Common myeloid progenitor, CD34-positive (primary cell): ENCODE measurements around the gene PPA2.
"Not testable (repeated sequence)": the region's sequence is repeated elsewhere in the genome, so short reads cannot be mapped to it uniquely, and the experiment has no call there.

ENCODE experiments used
- CTCF ChIA-PET: fragments of 350-600 bp; sonication (Branson Sonifier 250); formaldehyde crosslinking; loops from one replicate; lab custom pipeline; 2021; ENCODE audit warnings: antibody characterized with exemption; lab: Charles Lee
- POLR2A ChIA-PET: fragments of 350-600 bp; sonication (Branson Sonifier 250); formaldehyde crosslinking; loops from one replicate; lab custom pipeline; 2021; ENCODE audit warnings: antibody characterized with exemption; lab: Charles Lee
- DNase-seq, 3 donors: peaks; one replicate each; pipeline versions ENCODE4 v3.0.0 to v3.0.0-alpha.2; 2013
- H3K27ac ChIP-seq, 2 experiments: 1 replicate in 1 of 2; 2 replicates in 1 of 2; pipeline ENCODE4 v1.7.0; 2013; ENCODE audit warnings: inconsistent platforms in 2 of 2, low read length in 2 of 2, mild to moderate bottlenecking in 2 of 2, low read depth in 1 of 2, moderate library complexity in 1 of 2; ENCODE audit not compliant: severe bottlenecking in 2 of 2, insufficient read depth in 1 of 2, poor library complexity in 1 of 2
- H3K27me3 ChIP-seq, 5 experiments: replicated peaks in 2 of 5; 1 replicate in 3 of 5; 2 replicates in 2 of 5; pipeline versions ENCODE4 v1.6.1 to v1.7.0; 2013; ENCODE audit warnings: low read length in 4 of 5, mild to moderate bottlenecking in 2 of 5, moderate library complexity in 2 of 5, inconsistent platforms in 1 of 5; ENCODE audit not compliant: insufficient read depth in 5 of 5, control insufficient read depth in 4 of 5
- H3K36me3 ChIP-seq, 4 experiments: 1 replicate in 2 of 4; 2 replicates in 2 of 4; pipeline versions ENCODE4 v1.6.1 to v1.7.0; 2013; ENCODE audit warnings: low read length in 3 of 4, control low read depth in 1 of 4, mild to moderate bottlenecking in 1 of 4; ENCODE audit not compliant: control insufficient read depth in 4 of 4, insufficient read depth in 4 of 4
- H3K4me1 ChIP-seq, 4 experiments: 1 replicate in 3 of 4; 2 replicates in 1 of 4; pipeline versions ENCODE4 v1.6.1 to v1.7.1; 2013; ENCODE audit warnings: low read length in 3 of 4, mild to moderate bottlenecking in 3 of 4, control low read depth in 1 of 4, inconsistent platforms in 1 of 4, moderate library complexity in 1 of 4; ENCODE audit not compliant: control insufficient read depth in 4 of 4, insufficient read depth in 4 of 4; ENCODE audit errors: control extremely low read depth in 1 of 4
- H3K4me3 ChIP-seq, 7 experiments: 1 replicate in 4 of 7; 2 replicates in 3 of 7; pipeline versions ENCODE4 v1.5.1 to v1.7.0; 2013; ENCODE audit warnings: mild to moderate bottlenecking in 7 of 7, low read length in 6 of 7, moderate library complexity in 6 of 7, inconsistent platforms in 2 of 7, low read depth in 2 of 7, control low read depth in 1 of 7; ENCODE audit not compliant: insufficient read depth in 4 of 7, control insufficient read depth in 1 of 7; ENCODE audit errors: extremely low read depth in 1 of 7
- H3K9me3 ChIP-seq, 5 experiments: 1 replicate in 4 of 5; 2 replicates in 1 of 5; pipeline versions ENCODE4 v1.6.1 to v1.7.1; 2013; ENCODE audit warnings: low read length in 4 of 5, mild to moderate bottlenecking in 2 of 5, inconsistent platforms in 1 of 5, low read depth in 1 of 5, moderate library complexity in 1 of 5; ENCODE audit not compliant: control insufficient read depth in 4 of 5, insufficient read depth in 2 of 5; ENCODE audit errors: control extremely low read depth in 1 of 5
- WGBS: methylation state at CpG from one replicate; pipeline ENCODE4 v1.1.5; 2013; ENCODE audit not compliant: insufficient coverage; 5-methylcytosine and 5-hydroxymethylcytosine counted together

Gene PPA2

GRCh38 chr4:105415281-105415744 lies 58.5 kb downstream of the PPA2 start:
- Histone ChIP-seq H3K4me1 (no peaks in the 10 kb centered on the region), H3K27ac (no peak overlapping the region), H3K9me3 (peaks cover 0 to 3% (median 0%) of the 10 kb centered on the region in 5 experiments), H3K36me3 (peaks cover 10 to 41% (median 19%) of the 10 kb centered on the region in 4 experiments), H3K4me3 (no peak overlapping the region), H3K27me3 (no peaks in the 10 kb centered on the region)
- ChIA-PET CTCF (interaction anchor here (0.6 to 1.2 kb wide), 2 partner anchors 18 to 59 kb away, joined by 3 read pairs; partner anchors contain the start of gene PPA2), POLR2A (no interaction called here)
- 100% methylated on average over 6 of the region's 12 CpGs for WGBS
- DNase-seq = no peak

GRCh38 chr4:105414316-105414715 lies 59.5 kb downstream of the PPA2 start:
- POLR2A ChIA-PET = no interaction called here
- H3K4me1 ChIP-seq = no peaks in the 10 kb centered on the region
- no peak for DNase-seq
- WGBS = 94% methylated on average over 15 of the region's 15 CpGs
- no peak overlapping the region for H3K27ac ChIP-seq
- peaks cover 0 to 6% (median 1%) of the 10 kb centered on the region in 5 experiments for H3K9me3 ChIP-seq
- no peak overlapping the region for H3K4me3 ChIP-seq
- H3K36me3 ChIP-seq = peaks cover 7 to 42% (median 19%) of the 10 kb centered on the region in 4 experiments
- H3K27me3 ChIP-seq = no peaks in the 10 kb centered on the region
- CTCF ChIA-PET = no interaction called here

GRCh38 chr4:105409135-105409534 lies 64.7 kb downstream of the PPA2 start:
- POLR2A ChIA-PET, H3K4me3 ChIP-seq, DNase-seq, H3K4me1 ChIP-seq, H3K27ac ChIP-seq, H3K27me3 ChIP-seq, CTCF ChIA-PET: not testable (repeated sequence)
- Histone ChIP-seq H3K9me3 (peaks cover 0 to 23% (median 3%) of the 10 kb centered on the region in 5 experiments), H3K36me3 (peaks cover 0 to 58% (median 14%) of the 10 kb centered on the region in 4 experiments)
- 98% methylated on average over 8 of the region's 8 CpGs for WGBS

GRCh38 chr4:105400901-105401677 lies 72.8 kb downstream of the PPA2 start:
- CTCF ChIA-PET = interaction anchor here (1.2 kb wide), 1 partner anchor 15 kb away, joined by 4 read pairs; no protein-coding TSS in a partner anchor
- peaks cover 0 to 28% (median 17%) of the 10 kb centered on the region in 4 experiments for H3K36me3 ChIP-seq

GRCh38 chr4:105399532-105400161 lies 74.2 kb downstream of the PPA2 start:
- no CpG with 5 or more reads among the region's 2 CpGs for WGBS
- CTCF ChIA-PET = no interaction called here

More at GRCh38 chr4:105400901-105401677, 72.8 kb downstream of the PPA2 start:
- Histone ChIP-seq H3K27me3 (no peaks in the 10 kb centered on the region), H3K27ac (no peak overlapping the region), H3K9me3 (peaks cover 0 to 8% (median 1%) of the 10 kb centered on the region in 5 experiments), H3K4me3 (no peak overlapping the region), H3K4me1 (no peaks in the 10 kb centered on the region)
- WGBS = no CpG with 5 or more reads among the region's 1 CpG
- POLR2A ChIA-PET = no interaction called here
- no peak for DNase-seq

GRCh38 chr4:105392858-105393257 lies 81.0 kb downstream of the PPA2 start:
- CTCF ChIA-PET = no interaction called here
- DNase-seq = no peak
- H3K27ac ChIP-seq = no peak overlapping the region
- H3K4me3 ChIP-seq = no peak overlapping the region
- no peaks in the 10 kb centered on the region for H3K27me3 ChIP-seq
- H3K4me1 ChIP-seq = no peaks in the 10 kb centered on the region
- H3K36me3 ChIP-seq = peaks cover 5 to 31% (median 12%) of the 10 kb centered on the region in 4 experiments
- 87% methylated on average over 4 of the region's 4 CpGs for WGBS
- POLR2A ChIA-PET = no interaction called here
- H3K9me3 ChIP-seq = no peaks in the 10 kb centered on the region

More at GRCh38 chr4:105399532-105400161, 74.2 kb downstream of the PPA2 start:
- no peak overlapping the region for H3K4me3 ChIP-seq
- no peak overlapping the region for H3K27ac ChIP-seq
- no peaks in the 10 kb centered on the region for H3K27me3 ChIP-seq
- peaks cover 0 to 2% (median 1%) of the 10 kb centered on the region in 5 experiments for H3K9me3 ChIP-seq
- H3K36me3 ChIP-seq = peaks cover 0 to 25% (median 15%) of the 10 kb centered on the region in 4 experiments
- DNase-seq = no peak
- no peaks in the 10 kb centered on the region for H3K4me1 ChIP-seq
- POLR2A ChIA-PET = no interaction called here
